ENCODE measurements around the gene TPRG1. TPM values are rescaled to one million over a fixed set of nuclear protein-coding genes. Genes with fewer than 3 reads are reported as not detected.

TPRG1 gene
- total RNA-seq, 4 donors from 2014 or later = 11.7 to 37.3 (median 14.8) TPM

- no peak for TF ChIP-seq POLR2A (IDR thresholded peaks at IDR 0.05)
- no peak for TF ChIP-seq CTCF (IDR thresholded peaks at IDR 0.05)
- no peak for TF ChIP-seq EP300 (IDR thresholded peaks at IDR 0.05)
- no peak for DNase-seq (ENCODE audit: low spot score in 2 of 2)
- no peaks in the 10 kb centered on the region for H3K36me3 ChIP-seq
- no peaks in the 10 kb centered on the region for H3K9me3 ChIP-seq
- no peaks in the 10 kb centered on the region for H3K27me3 ChIP-seq
- H3K27ac ChIP-seq = no peak overlapping the region
- H3K4me3 ChIP-seq = no peak overlapping the region
- H3K4me1 ChIP-seq = no peaks in the 10 kb centered on the region
- WGBS, 2 donors = 80 to 85% methylated on average over 6 of the region's 6 CpGs
These were observed 144.7 kb downstream of the TPRG1 start for GRCh38 chr3:189316296-189317019.

GRCh38 chr3:189317911-189318310 is 146.1 kb downstream of the TPRG1 start:
- Histone ChIP-seq H3K27ac (no peak overlapping the region), H3K4me1 (peaks cover 0 to 4% (median 0%) of the 10 kb centered on the region in 4 donors), H3K9me3 (no peaks in the 10 kb centered on the region), H3K27me3 (no peaks in the 10 kb centered on the region), H3K4me3 (no peak overlapping the region), H3K36me3 (no peaks in the 10 kb centered on the region)
- DNase-seq (ENCODE audit: low spot score in 2 of 2) = no peak
- TF ChIP-seq EP300 (IDR thresholded peaks at IDR 0.05) (no peak), POLR2A (IDR thresholded peaks at IDR 0.05) (no peak), CTCF (IDR thresholded peaks at IDR 0.05) (no peak)
- WGBS, 2 donors = 87 to 91% methylated on average over 3 of the region's 3 CpGs

GRCh38 chr3:189320511-189320910 is 148.7 kb downstream of the TPRG1 start:
- Histone ChIP-seq H3K36me3 (no peaks in the 10 kb centered on the region), H3K4me1 (peaks cover 0 to 4% (median 2%) of the 10 kb centered on the region in 4 donors), H3K9me3 (no peaks in the 10 kb centered on the region), H3K4me3 (no peak overlapping the region), H3K27ac (no peak overlapping the region), H3K27me3 (no peaks in the 10 kb centered on the region)
- no peak for TF ChIP-seq EP300 (IDR thresholded peaks at IDR 0.05)
- TF ChIP-seq CTCF (IDR thresholded peaks at IDR 0.05) = no peak
- TF ChIP-seq POLR2A (IDR thresholded peaks at IDR 0.05) = no peak
- DNase-seq (ENCODE audit: low spot score in 2 of 2) = no peak
- 90 to 97% methylated on average over 3 of the region's 3 CpGs for WGBS, 2 donors

GRCh38 chr3:189322339-189322738 is 150.6 kb downstream of the TPRG1 start:
- no peak overlapping the region for H3K4me3 ChIP-seq
- peaks cover 0 to 7% (median 2%) of the 10 kb centered on the region in 4 donors for H3K4me1 ChIP-seq
- no peaks in the 10 kb centered on the region for H3K36me3 ChIP-seq
- no peak for DNase-seq (ENCODE audit: low spot score in 2 of 2)
- WGBS, 2 donors = 42 to 43% methylated on average over 4 of the region's 4 CpGs
- H3K9me3 ChIP-seq = no peaks in the 10 kb centered on the region
- no peaks in the 10 kb centered on the region for H3K27me3 ChIP-seq
- H3K27ac ChIP-seq = no peak overlapping the region
- TF ChIP-seq CTCF (IDR thresholded peaks at IDR 0.05) (no peak), EP300 (IDR thresholded peaks at IDR 0.05) (no peak), POLR2A (IDR thresholded peaks at IDR 0.05) (no peak)

GRCh38 chr3:189324538-189325138 is 152.9 kb downstream of the TPRG1 start:
- no peaks in the 10 kb centered on the region for H3K9me3 ChIP-seq
- TF ChIP-seq EP300 (IDR thresholded peaks at IDR 0.05) (no peak), CTCF (IDR thresholded peaks at IDR 0.05) (no peak), POLR2A (IDR thresholded peaks at IDR 0.05) (no peak)
- no peak overlapping the region for H3K4me3 ChIP-seq
- H3K4me1 ChIP-seq = peaks cover 0 to 7% (median 2%) of the 10 kb centered on the region in 4 donors
- H3K36me3 ChIP-seq = no peaks in the 10 kb centered on the region
- WGBS, 2 donors = 55 to 69% methylated on average over 5 of the region's 5 CpGs
- no peaks in the 10 kb centered on the region for H3K27me3 ChIP-seq
- H3K27ac ChIP-seq = no peak overlapping the region
- no peak for DNase-seq (ENCODE audit: low spot score in 2 of 2)
